Subcutaneous preadipocyte (primary cell): ENCODE data around the gene OR8D4. TPM values are rescaled to one million over a fixed set of nuclear protein-coding genes. Genes with fewer than 3 reads are reported as not detected.

Source experiments
- total RNA-seq: library from RNA; depleted of rRNA; stranded (reverse); fragments of >200 nt; gene quantifications from 2 replicates; pipeline ENCODE4 v1.2.3, GENCODE V29; 2012

Gene OR8D4
- total RNA-seq = 0.37 TPM in 1 of 2 replicates, not detected in the other

DNA sequence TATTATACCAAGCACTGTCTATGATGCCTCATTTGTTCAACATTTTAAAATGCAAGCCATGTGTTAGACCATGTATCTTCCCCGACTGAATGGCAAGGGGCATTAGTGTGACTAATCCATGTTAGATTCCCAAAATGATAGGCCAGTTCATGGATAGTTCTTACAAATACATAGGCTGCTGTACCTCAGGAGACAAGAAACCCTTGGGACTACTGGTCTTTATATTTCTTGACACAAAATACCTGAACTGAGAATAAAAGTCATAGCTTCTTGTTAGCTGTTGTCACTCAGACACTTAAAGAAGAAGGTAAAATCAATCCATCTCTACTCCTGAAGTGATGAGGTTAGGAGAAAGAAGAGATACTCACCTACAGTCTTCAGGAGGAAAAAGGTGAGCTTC is at the start of gene OR8D4:
Gene OR8D4, plus strand, starts transcription at position 301 of the 400 bp plus-strand sequence. CDS start 4,265 bp downstream, outside the sequence.

DNA sequence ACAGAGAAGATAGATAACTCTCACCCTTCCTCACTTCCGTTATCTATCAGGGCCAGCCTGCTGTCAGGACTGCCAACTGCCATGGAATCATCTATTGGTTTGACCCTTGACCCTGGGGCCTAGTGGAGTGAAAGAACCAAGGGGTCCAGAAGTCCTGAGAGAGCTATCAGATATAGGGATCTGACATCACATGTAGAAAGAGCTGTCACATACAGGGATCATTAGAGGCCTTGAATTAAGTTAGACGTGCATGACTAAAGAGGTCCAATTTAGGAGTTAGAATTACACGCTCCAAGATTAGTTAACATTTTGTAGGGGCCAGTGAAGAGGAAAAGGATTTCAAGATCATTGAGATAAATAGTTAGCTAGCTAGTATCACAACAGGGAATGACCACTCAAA is 16.4 kb upstream of the OR8D4 start, which contains the start of gene TMEM225:
Gene TMEM225, minus strand, starts transcription at position 101 of the 400 bp plus-strand sequence. CDS start 245 bp downstream, outside the sequence.

DNA sequence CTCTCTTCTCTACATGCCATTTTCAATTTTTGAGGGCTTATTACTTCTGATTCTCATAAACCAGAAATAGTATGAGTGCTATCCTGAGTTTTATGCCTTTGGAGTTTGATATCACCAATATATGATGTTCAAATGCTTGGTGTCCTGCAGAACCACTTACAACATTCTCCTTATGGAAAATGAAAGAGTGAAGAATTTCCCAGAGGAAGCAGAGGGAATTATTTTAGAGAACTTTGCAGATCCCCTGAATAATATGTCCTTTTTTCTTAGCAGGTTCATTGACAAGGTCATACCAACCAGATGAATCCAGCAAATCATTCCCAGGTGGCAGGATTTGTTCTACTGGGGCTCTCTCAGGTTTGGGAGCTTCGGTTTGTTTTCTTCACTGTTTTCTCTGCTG is 37.4 kb downstream of the OR8D4 start, which contains the start of gene OR4D5:
Gene OR4D5, plus strand, starts transcription at position 301 of the 400 bp plus-strand sequence. Its CDS starts 0 bp downstream, at position 301.

DNA sequence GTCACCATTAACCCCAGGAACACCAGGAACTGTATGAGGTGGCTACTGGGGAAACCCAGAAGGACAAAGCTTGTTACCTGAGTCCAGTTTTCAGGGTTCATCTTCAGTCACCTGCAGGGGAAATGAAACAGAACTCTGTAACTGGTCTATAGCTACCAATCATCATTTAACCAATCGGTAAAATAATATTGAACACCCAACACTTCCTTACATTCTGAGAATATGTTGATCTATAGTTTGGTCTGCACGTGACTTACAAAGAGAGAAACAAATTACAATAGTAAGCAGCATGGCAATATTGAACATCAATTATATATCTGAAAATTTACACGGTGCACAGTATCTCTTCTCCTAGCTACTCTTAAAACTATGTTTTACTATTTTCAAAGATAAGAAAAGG is 41.8 kb downstream of the OR8D4 start, which contains the start of gene OR6T1:
Gene OR6T1, minus strand, starts transcription at position 101 of the 400 bp plus-strand sequence. Its CDS starts 0 bp downstream, at position 101.

Other genes starting within 250 kb of the OR8D4 start
- under 0.01 TPM in 1 of 2 replicates, not detected in the other for gene SCN3B, start 247.5 kb upstream of the OR8D4 start, total RNA-seq
- 5.5 and 10.4 TPM in 2 replicates for gene ZNF202, start 160.5 kb upstream of the OR8D4 start, total RNA-seq
- not detected in 2 replicates for gene OR6X1, start 147.6 kb upstream of the OR8D4 start, total RNA-seq
- not detected in 2 replicates for gene OR6M1, start 95.8 kb upstream of the OR8D4 start, total RNA-seq
- not detected in 2 replicates for gene TMEM225, start 16.5 kb upstream of the OR8D4 start, total RNA-seq
- gene OR4D5, start 37.5 kb downstream of the OR8D4 start, total RNA-seq = not detected in 2 replicates
- gene OR6T1, start 41.7 kb downstream of the OR8D4 start, total RNA-seq = not detected in 2 replicates
- not detected in 2 replicates for gene OR10S1, start 75.6 kb downstream of the OR8D4 start, total RNA-seq
- gene OR10G6, start 93.0 kb downstream of the OR8D4 start, total RNA-seq = not detected in 2 replicates
- not detected in 2 replicates for gene OR10G4, start 110.8 kb downstream of the OR8D4 start, total RNA-seq
- gene OR10G9, start 120.8 kb downstream of the OR8D4 start, total RNA-seq = not detected in 2 replicates
- not detected in 2 replicates for gene OR10G8, start 124.6 kb downstream of the OR8D4 start, total RNA-seq
- gene OR10G7, start 139.2 kb downstream of the OR8D4 start, total RNA-seq = not detected in 2 replicates
- gene VWA5A, start 213.3 kb downstream of the OR8D4 start, total RNA-seq = 4.7 and 9.9 TPM in 2 replicates